ENCODE data around the gene A2ML1.

DNA sequence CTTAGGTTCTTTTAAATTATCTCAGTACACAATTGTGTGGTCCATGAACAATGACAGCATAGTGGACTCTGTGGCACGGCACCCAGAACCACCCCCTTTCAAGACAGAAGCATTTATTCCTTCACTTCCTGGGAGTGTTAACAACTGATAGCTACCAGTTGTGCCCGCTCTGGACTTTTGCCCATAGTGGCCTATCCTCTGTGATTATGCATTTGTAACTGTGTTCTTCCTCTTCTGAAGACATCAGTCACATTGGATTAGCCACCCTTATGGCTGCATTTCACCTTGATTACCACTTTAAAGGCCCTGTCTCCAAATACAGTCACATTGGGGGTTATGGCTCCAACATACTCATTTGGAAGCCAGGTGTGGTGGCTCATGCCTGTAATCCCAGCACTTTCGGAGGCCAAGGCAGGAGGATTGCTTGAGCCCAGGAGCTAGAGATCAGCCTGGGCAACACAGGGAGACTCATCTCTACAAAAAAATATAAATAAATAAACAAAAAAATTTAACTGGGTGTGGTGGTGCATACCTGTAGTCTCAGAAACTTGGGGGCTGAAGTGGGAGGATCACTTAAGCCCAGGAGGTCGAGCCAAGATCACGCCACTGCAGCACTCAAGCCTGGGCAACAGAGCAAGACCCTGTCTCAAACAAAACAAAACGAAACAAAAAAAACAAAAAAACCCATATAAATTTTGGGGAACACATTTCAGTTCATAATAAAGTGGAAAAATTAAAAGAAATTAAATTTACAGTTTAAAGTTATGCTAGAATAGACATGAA lies 64.3 kb downstream of the A2ML1 start:
- no peak for TF ChIP-seq EP300 (IDR thresholded peaks at IDR 0.05)
- TF ChIP-seq, protein P1, sequence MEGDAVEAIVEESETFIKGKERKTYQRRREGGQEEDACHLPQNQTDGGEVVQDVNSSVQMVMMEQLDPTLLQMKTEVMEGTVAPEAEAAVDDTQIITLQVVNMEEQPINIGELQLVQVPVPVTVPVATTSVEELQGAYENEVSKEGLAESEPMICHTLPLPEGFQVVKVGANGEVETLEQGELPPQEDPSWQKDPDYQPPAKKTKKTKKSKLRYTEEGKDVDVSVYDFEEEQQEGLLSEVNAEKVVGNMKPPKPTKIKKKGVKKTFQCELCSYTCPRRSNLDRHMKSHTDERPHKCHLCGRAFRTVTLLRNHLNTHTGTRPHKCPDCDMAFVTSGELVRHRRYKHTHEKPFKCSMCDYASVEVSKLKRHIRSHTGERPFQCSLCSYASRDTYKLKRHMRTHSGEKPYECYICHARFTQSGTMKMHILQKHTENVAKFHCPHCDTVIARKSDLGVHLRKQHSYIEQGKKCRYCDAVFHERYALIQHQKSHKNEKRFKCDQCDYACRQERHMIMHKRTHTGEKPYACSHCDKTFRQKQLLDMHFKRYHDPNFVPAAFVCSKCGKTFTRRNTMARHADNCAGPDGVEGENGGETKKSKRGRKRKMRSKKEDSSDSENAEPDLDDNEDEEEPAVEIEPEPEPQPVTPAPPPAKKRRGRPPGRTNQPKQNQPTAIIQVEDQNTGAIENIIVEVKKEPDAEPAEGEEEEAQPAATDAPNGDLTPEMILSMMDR (IDR thresholded peaks at IDR 0.05) = no peak
